Measurements from ENCODE around the gene TOR1B.

The TOR1B gene

GRCh38 chr9:129814432-129815223 is 11.6 kb downstream of the TOR1B start:
- DNase-seq (ENCODE audit: low read depth): no peak

GRCh38 chr9:129815278-129815677 is 12.3 kb downstream of the TOR1B start:
- DNase-seq (ENCODE audit: low read depth): no peak

- DNase-seq (ENCODE audit: low read depth): no peak
Measured at GRCh38 chr9:129816501-129817435, 13.8 kb downstream of the TOR1B start.

- DNase-seq (ENCODE audit: low read depth): peak; percentile 67
Measured at GRCh38 chr9:129822898-129823541, 20.0 kb downstream of the TOR1B start.

- no peak for DNase-seq (ENCODE audit: low read depth)
Measured at GRCh38 chr9:129823542-129823934, 20.6 kb downstream of the TOR1B start.

GRCh38 chr9:129823935-129824601 is 21.1 kb downstream of the TOR1B start, which contains the start of gene TOR1A:
TOR1A (minus strand) TSS chr9:129824136; CDS start chr9:129824085, 51 bp downstream.
- peak; percentile 95 for DNase-seq (ENCODE audit: low read depth)

GRCh38 chr9:129826344-129826743 is 23.4 kb downstream of the TOR1B start:
- DNase-seq (ENCODE audit: low read depth): no peak

GRCh38 chr9:129826759-129827158 is 23.8 kb downstream of the TOR1B start:
- DNase-seq (ENCODE audit: low read depth): no peak

- no peak for DNase-seq (ENCODE audit: low read depth)
Measured at GRCh38 chr9:129828051-129828450, 25.1 kb downstream of the TOR1B start.

GRCh38 chr9:129828969-129829368 is 26.0 kb downstream of the TOR1B start:
- DNase-seq (ENCODE audit: low read depth): no peak

GRCh38 chr9:129832982-129833381 is 30.0 kb downstream of the TOR1B start:
- peak; percentile 30 for DNase-seq (ENCODE audit: low read depth)

- DNase-seq (ENCODE audit: low read depth): peak; percentile 17
Measured at GRCh38 chr9:129834489-129835127, 31.6 kb downstream of the TOR1B start.

- peak; percentile 98 for DNase-seq (ENCODE audit: low read depth)
Measured at GRCh38 chr9:129835128-129835859, 32.3 kb downstream of the TOR1B start, which contains the start of the genes C9orf78 and USP20. C9orf78 (minus strand) TSS chr9:129835275; CDS start chr9:129835221, 54 bp downstream. USP20 (plus strand) TSS chr9:129835458; CDS start chr9:129852556, 17,098 bp downstream.

GRCh38 chr9:129835860-129836223 is 32.9 kb downstream of the TOR1B start:
- DNase-seq (ENCODE audit: low read depth): no peak

GRCh38 chr9:129836311-129837007 is 33.5 kb downstream of the TOR1B start:
- DNase-seq (ENCODE audit: low read depth): peak; percentile 10

- DNase-seq (ENCODE audit: low read depth): peak; percentile 98
Measured at GRCh38 chr9:129838707-129839259, 35.8 kb downstream of the TOR1B start.

GRCh38 chr9:129839324-129840023 is 36.5 kb downstream of the TOR1B start:
- DNase-seq (ENCODE audit: low read depth): peak; percentile 21

- no peak for DNase-seq (ENCODE audit: low read depth)
Measured at GRCh38 chr9:129840034-129840433, 37.0 kb downstream of the TOR1B start.

GRCh38 chr9:129841071-129841470 is 38.1 kb downstream of the TOR1B start:
- DNase-seq (ENCODE audit: low read depth): no peak

All from ELR (cell line).